ENCODE data around the gene LPP. TPM values are rescaled to one million over a fixed set of nuclear protein-coding genes. Genes with fewer than 3 reads are reported as not detected.

LPP gene
- polyA plus RNA-seq, 2 of the 4 experiments (the other 2 are of a cell fraction) = 11.0 to 30.8 TPM

DNA sequence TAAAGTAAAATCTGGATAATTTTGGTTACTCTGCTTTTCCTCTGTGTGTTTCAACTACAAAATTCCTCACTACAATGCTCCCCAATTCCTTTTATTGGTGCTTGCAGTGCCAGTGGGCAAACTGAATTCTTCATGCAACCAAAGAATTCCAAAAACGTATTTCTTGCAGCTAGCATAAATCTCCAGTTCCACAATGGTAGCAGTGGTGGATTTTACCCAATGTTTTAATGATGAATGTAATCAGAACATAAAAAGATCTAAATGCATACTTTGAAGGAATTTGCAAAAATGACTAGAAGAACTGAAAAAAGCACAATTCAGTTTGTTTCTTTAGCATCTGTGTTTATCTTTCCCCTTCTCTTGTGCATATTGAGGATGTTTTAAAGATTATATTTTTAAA is 658.2 kb downstream of the LPP start (continued):
- TF ChIP-seq, protein P1, sequence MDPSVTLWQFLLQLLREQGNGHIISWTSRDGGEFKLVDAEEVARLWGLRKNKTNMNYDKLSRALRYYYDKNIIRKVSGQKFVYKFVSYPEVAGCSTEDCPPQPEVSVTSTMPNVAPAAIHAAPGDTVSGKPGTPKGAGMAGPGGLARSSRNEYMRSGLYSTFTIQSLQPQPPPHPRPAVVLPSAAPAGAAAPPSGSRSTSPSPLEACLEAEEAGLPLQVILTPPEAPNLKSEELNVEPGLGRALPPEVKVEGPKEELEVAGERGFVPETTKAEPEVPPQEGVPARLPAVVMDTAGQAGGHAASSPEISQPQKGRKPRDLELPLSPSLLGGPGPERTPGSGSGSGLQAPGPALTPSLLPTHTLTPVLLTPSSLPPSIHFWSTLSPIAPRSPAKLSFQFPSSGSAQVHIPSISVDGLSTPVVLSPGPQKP (IDR thresholded peaks at IDR 0.05; ENCODE audit: low read depth, low read length) = no peak

DNA sequence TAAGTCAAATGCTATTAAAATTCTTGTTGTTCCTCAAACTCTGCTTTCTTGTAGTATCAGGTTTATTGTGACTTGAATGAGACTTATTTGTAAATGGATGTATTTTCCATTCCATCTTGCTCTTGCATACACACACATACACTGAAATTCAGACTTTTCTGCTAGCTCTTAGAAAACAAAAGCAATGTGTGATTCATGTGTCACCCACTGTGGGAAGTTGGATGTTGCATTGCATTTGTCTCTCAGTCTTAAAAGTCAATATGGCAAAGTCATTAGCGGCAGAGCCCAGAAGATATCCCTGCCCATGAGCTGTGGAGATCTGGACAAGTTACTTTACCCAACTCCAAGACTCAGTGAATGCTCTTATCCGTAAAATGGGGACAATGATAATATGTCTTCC is 660.6 kb downstream of the LPP start:
- Histone ChIP-seq H3K27ac (no peak overlapping the region), H3K4me3 (no peak overlapping the region), H3K9me3 (no peaks in the 10 kb centered on the region), H3K4me2 (no peak overlapping the region), H3K4me1 (no peaks in the 10 kb centered on the region)
- 96% methylated on average over 2 of the region's 2 CpGs for WGBS (ENCODE audit: missing lambda C conversion rate)
- POLR2A ChIA-PET = no interaction called here
- CTCF ChIA-PET = interaction anchor here (1.7 kb wide), 1 partner anchor 1074 kb away, joined by 5 read pairs; no protein-coding TSS in a partner anchor
- FAIRE-seq = no peak
- no peak for DNase-seq (ENCODE audit: low read depth in 1 of 2, low spot score in 1 of 2)
- TF ChIP-seq POLR2A (IDR thresholded peaks at IDR 0.05; ENCODE audit: low read length) = no peak
- ATAC-seq = no peak

DNA sequence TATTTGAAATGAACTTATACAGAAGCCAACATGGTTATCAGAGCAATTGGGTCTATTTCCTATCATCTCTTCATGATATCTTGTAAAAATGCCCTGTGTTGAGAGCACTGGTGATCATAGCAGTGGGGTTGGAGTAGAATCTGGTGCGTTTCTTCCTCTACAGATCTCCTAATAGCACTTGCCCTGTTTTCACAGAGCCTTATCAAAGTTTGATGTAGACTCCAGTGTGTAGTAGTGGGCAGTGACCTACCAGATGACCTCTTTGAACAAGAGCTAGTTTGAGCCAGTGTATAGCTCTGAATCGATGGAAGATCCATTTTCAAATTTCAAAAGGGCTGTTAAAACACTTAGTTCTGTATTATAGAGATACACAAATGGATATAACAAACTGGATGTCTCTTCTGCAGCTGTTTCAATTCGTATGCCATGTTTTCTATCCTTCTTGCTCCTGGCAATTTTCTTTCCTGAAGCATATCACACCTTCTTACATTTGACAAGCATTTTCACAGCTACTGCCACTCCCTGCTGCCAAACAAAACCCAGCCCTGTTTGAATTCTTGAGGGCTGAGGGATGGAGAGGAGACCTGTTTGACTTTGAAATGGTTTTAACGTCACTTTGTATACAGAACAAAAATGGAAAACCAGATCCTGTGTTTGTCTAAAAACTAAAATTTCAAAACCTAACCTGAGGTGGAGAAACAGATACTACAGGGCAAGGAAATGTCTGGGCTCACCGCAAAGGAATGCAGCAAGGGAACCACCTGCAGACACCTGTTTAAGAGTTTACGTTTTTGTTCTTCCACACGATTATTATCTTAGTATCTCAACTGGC is 663.4 kb downstream of the LPP start:
- H3K4me2 ChIP-seq = no peak overlapping the region
- ChIA-PET POLR2A (no interaction called here), CTCF (interaction anchor here (0.6 kb wide), 2 partner anchors 8 to 221 kb away, joined by 3 read pairs; no protein-coding TSS in a partner anchor)
- no peaks in the 10 kb centered on the region for H3K4me1 ChIP-seq
- no peak overlapping the region for H3K4me3 ChIP-seq
- ATAC-seq = no peak
- FAIRE-seq = no peak
- H3K27ac ChIP-seq = no peak overlapping the region
- no peak for DNase-seq (ENCODE audit: low read depth in 1 of 2, low spot score in 1 of 2)
- TF ChIP-seq, protein P2, sequence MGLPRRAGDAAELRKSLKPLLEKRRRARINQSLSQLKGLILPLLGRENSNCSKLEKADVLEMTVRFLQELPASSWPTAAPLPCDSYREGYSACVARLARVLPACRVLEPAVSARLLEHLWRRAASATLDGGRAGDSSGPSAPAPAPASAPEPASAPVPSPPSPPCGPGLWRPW (IDR thresholded peaks at IDR 0.05) = no peak
- no peak for TF ChIP-seq SMC3 (IDR thresholded peaks at IDR 0.05)
- TF ChIP-seq HOXB5 (CRISPR knock-in tag; IDR thresholded peaks at IDR 0.05) = no peak
- TF ChIP-seq, protein P3, sequence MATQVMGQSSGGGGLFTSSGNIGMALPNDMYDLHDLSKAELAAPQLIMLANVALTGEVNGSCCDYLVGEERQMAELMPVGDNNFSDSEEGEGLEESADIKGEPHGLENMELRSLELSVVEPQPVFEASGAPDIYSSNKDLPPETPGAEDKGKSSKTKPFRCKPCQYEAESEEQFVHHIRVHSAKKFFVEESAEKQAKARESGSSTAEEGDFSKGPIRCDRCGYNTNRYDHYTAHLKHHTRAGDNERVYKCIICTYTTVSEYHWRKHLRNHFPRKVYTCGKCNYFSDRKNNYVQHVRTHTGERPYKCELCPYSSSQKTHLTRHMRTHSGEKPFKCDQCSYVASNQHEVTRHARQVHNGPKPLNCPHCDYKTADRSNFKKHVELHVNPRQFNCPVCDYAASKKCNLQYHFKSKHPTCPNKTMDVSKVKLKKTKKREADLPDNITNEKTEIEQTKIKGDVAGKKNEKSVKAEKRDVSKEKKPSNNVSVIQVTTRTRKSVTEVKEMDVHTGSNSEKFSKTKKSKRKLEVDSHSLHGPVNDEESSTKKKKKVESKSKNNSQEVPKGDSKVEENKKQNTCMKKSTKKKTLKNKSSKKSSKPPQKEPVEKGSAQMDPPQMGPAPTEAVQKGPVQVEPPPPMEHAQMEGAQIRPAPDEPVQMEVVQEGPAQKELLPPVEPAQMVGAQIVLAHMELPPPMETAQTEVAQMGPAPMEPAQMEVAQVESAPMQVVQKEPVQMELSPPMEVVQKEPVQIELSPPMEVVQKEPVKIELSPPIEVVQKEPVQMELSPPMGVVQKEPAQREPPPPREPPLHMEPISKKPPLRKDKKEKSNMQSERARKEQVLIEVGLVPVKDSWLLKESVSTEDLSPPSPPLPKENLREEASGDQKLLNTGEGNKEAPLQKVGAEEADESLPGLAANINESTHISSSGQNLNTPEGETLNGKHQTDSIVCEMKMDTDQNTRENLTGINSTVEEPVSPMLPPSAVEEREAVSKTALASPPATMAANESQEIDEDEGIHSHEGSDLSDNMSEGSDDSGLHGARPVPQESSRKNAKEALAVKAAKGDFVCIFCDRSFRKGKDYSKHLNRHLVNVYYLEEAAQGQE (IDR thresholded peaks at IDR 0.05) = no peak
- no peak for TF ChIP-seq NFE2L2 (conservative IDR thresholded peaks at IDR 0.05; ENCODE audit: low read length)
- no peak for TF ChIP-seq RFX5 (IDR thresholded peaks at IDR 0.05)
- TF ChIP-seq NR3C1 (IDR thresholded peaks at IDR 0.05) = no peak
- TF ChIP-seq, protein P4, sequence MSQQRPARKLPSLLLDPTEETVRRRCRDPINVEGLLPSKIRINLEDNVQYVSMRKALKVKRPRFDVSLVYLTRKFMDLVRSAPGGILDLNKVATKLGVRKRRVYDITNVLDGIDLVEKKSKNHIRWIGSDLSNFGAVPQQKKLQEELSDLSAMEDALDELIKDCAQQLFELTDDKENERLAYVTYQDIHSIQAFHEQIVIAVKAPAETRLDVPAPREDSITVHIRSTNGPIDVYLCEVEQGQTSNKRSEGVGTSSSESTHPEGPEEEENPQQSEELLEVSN (IDR thresholded peaks at IDR 0.05; ENCODE audit: borderline replicate concordance, low read depth) = no peak
- TF ChIP-seq, protein P5, sequence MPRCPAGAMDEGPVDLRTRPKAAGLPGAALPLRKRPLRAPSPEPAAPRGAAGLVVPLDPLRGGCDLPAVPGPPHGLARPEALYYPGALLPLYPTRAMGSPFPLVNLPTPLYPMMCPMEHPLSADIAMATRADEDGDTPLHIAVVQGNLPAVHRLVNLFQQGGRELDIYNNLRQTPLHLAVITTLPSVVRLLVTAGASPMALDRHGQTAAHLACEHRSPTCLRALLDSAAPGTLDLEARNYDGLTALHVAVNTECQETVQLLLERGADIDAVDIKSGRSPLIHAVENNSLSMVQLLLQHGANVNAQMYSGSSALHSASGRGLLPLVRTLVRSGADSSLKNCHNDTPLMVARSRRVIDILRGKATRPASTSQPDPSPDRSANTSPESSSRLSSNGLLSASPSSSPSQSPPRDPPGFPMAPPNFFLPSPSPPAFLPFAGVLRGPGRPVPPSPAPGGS (IDR thresholded peaks at IDR 0.05) = no peak
- no peak for TF ChIP-seq POLR2AphosphoS2 (conservative IDR thresholded peaks at IDR 0.05; ENCODE audit: low read length)
- TF ChIP-seq, protein P6, sequence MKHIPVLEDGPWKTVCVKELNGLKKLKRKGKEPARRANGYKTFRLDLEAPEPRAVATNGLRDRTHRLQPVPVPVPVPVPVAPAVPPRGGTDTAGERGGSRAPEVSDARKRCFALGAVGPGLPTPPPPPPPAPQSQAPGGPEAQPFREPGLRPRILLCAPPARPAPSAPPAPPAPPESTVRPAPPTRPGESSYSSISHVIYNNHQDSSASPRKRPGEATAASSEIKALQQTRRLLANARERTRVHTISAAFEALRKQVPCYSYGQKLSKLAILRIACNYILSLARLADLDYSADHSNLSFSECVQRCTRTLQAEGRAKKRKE (CRISPR knock-in tag; IDR thresholded peaks at IDR 0.05; ENCODE audit: low read depth) = no peak
- no peak for TF ChIP-seq FOSB (CRISPR knock-in tag; IDR thresholded peaks at IDR 0.05)
- 80% methylated on average over 7 of the region's 7 CpGs for WGBS (ENCODE audit: missing lambda C conversion rate)
- no peaks in the 10 kb centered on the region for H3K9me3 ChIP-seq
